ENCODE data around the gene NDOR1.

The NDOR1 gene

DNA sequence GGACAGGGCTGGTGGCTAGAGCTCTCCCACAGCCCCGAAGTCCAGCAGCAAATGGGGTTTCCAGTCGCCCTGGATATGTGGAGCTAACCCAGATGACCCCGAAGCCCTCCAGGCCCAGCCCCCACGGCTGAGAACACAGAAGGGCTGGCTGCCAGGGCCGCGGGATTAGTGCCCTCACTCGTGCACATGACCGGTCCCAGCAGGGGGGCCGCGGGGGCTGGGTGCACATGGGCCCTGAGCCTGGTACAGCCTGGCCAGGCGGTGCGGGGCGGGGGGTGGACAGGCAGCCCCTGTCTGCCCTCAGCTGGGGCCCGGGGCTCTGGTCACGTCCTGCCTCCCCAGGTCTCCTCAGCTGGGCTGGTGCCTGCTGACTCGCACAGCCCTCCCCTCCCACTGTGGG, 11.1 kb upstream of the NDOR1 start:
- H3K9me3 ChIP-seq (replicated peaks in 1 of 11), result no peaks in the 10 kb centered on the region
- no peak overlapping the region for H3K4me3 ChIP-seq
- H3K9ac ChIP-seq, result peak overlapping the region in 8 of 11 experiments; percentile 24 to 60 (median 32); a peak in 8 of 22 replicates
- H4K20me1 ChIP-seq, result peaks cover 23 to 100% (median 92%) of the 10 kb centered on the region in 11 experiments; a peak in 21 of 22 replicates
- peak overlapping the region in 2 of 11 experiments; percentile 14 to 23; a peak in 3 of 22 replicates for H3K4me2 ChIP-seq
- no peak overlapping the region for H3K27ac ChIP-seq
- peaks cover 15 to 68% (median 30%) of the 10 kb centered on the region in 11 experiments; a peak in 20 of 22 replicates for H3K36me3 ChIP-seq
- peaks cover 46 to 92% (median 71%) of the 10 kb centered on the region in 10 experiments for H3K4me1 ChIP-seq
- no peak for TF ChIP-seq Cebpa-rat (IDR thresholded peaks at IDR 0.05)
- no peaks in the 10 kb centered on the region for H3K27me3 ChIP-seq

DNA sequence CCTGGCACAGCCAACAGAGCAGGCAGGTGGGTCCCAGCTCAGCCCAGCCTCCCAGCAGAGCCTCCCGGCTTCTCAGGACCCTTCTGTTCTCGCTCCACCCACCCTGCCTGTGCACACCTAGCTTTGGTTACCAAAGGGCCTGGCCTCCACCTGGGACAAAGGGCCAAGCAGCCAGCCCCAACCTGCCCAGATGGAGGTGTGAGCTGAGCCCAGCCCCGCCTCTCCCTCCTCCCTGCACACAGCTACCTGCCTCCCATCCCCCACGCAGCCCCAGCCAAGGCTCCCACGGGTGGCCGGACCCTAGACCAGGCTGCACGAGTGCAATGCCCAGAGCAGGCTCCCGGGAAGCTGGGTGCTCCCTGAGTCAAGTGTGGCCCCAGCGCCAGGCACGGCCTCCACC, 10.6 kb upstream of the NDOR1 start:
- Histone ChIP-seq H3K4me1 (peaks cover 44 to 92% (median 69%) of the 10 kb centered on the region in 10 experiments), H3K27me3 (no peaks in the 10 kb centered on the region), H3K27ac (no peak overlapping the region), H3K9ac (peak overlapping the region in 7 of 11 experiments; percentile 6 to 48 (median 32); a peak in 7 of 22 replicates), H4K20me1 (peaks cover 18 to 100% (median 90%) of the 10 kb centered on the region in 11 experiments; a peak in 21 of 22 replicates), H3K4me2 (peak overlapping the region in 2 of 11 experiments; percentile 14 to 23; a peak in 2 of 22 replicates), H3K36me3 (peaks cover 12 to 64% (median 27%) of the 10 kb centered on the region in 11 experiments; a peak in 20 of 22 replicates), H3K4me3 (no peak overlapping the region), H3K9me3 (replicated peaks in 1 of 11) (no peaks in the 10 kb centered on the region)
- no peak for TF ChIP-seq Cebpa-rat (IDR thresholded peaks at IDR 0.05)

DNA sequence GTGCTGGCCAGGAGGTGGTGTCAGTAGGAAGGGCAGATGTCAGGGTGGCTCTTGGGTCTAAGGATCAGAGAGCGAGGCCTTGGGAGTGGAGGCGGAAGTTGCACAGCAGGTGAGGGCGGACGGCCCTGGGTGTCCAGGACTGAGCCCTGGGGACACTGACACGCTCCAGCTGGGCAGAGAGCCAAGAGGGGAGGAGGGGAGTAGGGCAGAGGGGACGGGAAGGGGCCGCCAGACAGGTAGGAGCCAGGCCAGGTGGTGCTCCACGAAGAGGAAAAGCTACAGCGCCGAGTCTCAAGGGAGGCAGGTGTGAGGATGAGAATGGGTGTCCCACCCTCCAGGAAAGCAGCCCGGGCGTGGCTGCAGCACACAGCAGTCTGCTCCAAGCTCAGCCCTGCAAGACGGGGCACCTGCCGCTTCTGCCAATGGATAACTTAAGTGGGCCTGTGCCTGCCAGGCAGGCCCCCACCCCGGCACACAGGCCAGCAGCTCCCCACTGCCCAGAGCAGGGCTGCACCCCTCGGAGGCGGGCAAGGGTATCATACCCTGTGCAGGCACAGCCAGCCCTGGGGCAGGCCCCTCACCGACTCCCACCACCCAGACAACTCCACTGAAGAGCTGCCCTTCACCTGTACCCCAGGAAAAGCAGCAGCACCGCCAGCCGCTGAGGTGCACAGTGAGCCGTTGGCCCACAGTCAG, 9.8 kb upstream of the NDOR1 start:
- no peak overlapping the region for H3K27ac ChIP-seq
- H3K9me3 ChIP-seq (replicated peaks in 1 of 11), result no peaks in the 10 kb centered on the region
- 0 out of 22 replicates have a peak overlapping the region, but pooled peaks of 1 of the 11 experiments have one; percentile 6 for H3K4me2 ChIP-seq
- H3K4me1 ChIP-seq, result peaks cover 36 to 84% (median 62%) of the 10 kb centered on the region in 10 experiments
- TF ChIP-seq Cebpa-rat (IDR thresholded peaks at IDR 0.05), result no peak
- H3K36me3 ChIP-seq, result peaks cover 6 to 56% (median 19%) of the 10 kb centered on the region in 11 experiments; a peak in 20 of 22 replicates
- no peaks in the 10 kb centered on the region for H3K27me3 ChIP-seq
- peaks cover 14 to 92% (median 82%) of the 10 kb centered on the region in 11 experiments; a peak in 21 of 22 replicates for H4K20me1 ChIP-seq
- H3K9ac ChIP-seq, result peak overlapping the region in 6 of 11 experiments; percentile 4 to 48 (median 28); a peak in 7 of 22 replicates
- no peak overlapping the region for H3K4me3 ChIP-seq

DNA sequence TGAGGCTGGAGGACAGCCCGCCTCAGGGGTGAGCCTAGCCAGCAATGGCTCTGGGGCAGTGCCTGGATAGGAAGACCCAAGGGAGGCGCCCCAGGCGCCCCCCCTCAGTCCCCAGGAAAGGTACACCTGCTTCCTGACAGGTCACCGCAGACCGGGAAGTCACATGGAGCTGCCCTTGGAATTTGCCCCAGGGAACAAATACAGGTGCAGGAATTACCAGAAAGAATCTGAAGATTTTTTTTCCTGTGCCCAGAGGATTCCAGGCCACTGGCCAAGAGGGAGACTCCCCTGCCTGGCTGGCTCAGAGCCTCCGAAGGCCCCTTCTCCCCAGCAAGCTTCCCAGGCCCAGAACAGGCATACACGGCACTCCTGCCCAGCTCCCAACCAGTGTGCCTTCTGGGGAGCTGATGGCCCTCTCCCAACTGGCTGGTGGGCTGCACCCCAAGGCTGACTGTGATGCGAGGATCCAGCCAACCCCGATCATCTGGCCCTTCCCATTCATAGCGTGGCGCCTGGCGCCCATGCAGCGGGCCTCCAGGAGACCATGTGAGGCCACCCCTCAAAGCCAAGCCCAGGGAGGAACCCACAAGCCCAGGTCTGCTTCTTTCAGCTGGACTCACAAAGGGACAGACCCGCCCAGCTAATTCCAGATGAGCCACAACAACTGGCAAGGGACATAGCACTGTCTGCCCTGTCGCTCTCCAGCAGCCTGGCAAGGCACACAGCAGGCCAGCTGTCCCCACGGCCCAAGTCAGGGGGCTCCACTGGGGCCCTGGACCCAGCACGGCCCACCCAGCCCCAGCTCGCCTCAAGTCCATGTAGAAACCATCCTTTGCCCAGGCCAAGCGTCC, 7.2 kb upstream of the NDOR1 start:
- no peak for TF ChIP-seq Cebpa-rat (IDR thresholded peaks at IDR 0.05)
- Histone ChIP-seq H3K27me3 (no peaks in the 10 kb centered on the region), H3K9ac (peak overlapping the region; percentile 79 to 97 (median 88); a peak in 21 of 22 replicates), H3K4me1 (peaks cover 49 to 83% (median 64%) of the 10 kb centered on the region in 10 experiments), H3K4me3 (peak overlapping the region; percentile 12 to 89 (median 80); a peak in 15 of 20 replicates), H4K20me1 (peaks cover 14 to 86% (median 64%) of the 10 kb centered on the region in 11 experiments; a peak in 21 of 22 replicates), H3K4me2 (peak overlapping the region; percentile 88 to 100 (median 97)), H3K27ac (no peak overlapping the region), H3K9me3 (replicated peaks in 1 of 11) (no peaks in the 10 kb centered on the region), H3K36me3 (peaks cover 0 to 30% (median 0%) of the 10 kb centered on the region in 11 experiments; a peak in 4 of 22 replicates)

DNA sequence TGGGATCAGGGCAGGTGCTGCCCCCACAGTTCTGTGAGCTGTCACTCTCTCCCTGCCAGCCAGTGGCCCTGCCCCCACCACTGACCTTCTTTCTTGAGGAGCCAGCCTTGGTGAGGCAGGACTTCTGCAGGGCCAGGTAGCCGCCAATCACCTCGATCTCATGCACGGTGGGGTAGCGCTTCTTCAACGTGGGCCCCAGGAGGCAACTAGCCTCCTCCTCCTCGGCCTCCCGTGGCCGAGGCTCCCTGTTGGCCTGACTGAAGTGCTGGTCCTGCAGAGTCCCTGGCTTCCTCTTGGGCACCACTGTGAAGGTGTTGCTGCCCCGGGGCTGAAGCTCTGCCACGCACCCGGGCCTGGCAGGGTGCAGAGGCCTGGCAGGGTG, 6.6 kb upstream of the NDOR1 start:
- no peak for TF ChIP-seq Cebpa-rat (IDR thresholded peaks at IDR 0.05)
- peak overlapping the region; percentile 79 to 89 (median 86); a peak in 17 of 20 replicates for H3K4me3 ChIP-seq
- peaks cover 14 to 86% (median 58%) of the 10 kb centered on the region in 11 experiments; a peak in 21 of 22 replicates for H4K20me1 ChIP-seq

DNA sequence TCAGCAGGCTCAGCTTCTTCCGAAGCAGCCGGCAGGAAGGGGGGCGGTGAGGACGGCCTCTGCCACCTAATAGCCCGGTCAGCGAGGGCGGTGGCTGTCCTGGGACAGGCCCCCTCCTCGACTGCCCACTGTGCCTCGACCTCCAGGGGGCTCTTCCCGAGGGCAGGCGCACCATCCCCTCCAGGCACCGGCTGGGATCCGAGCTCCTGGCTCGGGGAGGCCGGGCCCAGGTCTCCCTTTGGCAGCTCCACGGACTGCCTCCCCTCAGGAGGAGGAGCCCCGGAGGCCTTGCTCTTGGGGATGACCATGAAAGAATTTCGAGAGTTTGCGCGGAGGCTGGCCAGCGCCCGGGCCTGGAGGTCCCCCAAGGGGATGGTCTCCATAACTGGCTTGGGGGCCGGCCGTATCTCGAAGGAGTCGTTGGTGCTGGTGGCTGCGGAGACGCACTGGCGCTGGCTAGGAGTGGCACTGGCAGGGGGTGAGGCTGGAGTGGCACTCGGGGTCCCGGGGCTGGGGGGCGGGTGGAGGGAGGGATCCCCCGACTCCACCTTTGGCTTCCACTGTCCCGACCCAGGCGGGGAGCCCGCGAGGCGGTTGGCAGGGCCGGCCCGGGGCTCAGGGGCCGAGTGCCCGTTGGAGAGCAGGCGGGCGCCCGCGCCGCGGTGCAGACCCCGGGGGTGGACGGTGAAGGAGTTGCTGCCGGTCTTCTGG, 5.9 kb upstream of the NDOR1 start:
- H3K4me1 ChIP-seq, result peaks cover 62 to 86% (median 70%) of the 10 kb centered on the region in 10 experiments
- H3K27me3 ChIP-seq, result no peaks in the 10 kb centered on the region
- TF ChIP-seq Cebpa-rat (IDR thresholded peaks at IDR 0.05), result no peak
- peak overlapping the region; percentile 79 to 97 (median 88); a peak in 21 of 22 replicates for H3K9ac ChIP-seq
- peaks cover 0 to 23% (median 0%) of the 10 kb centered on the region in 11 experiments; a peak in 3 of 22 replicates for H3K36me3 ChIP-seq
- H3K4me3 ChIP-seq, result peak overlapping the region; percentile 79 to 89 (median 86)
- H3K9me3 ChIP-seq (replicated peaks in 1 of 11), result no peaks in the 10 kb centered on the region
- peak overlapping the region; percentile 88 to 100 (median 97) for H3K4me2 ChIP-seq
- H3K27ac ChIP-seq, result peak overlapping the region in 1 of 11 experiments; percentile 38; a peak in 1 of 22 replicates
- peaks cover 14 to 86% (median 58%) of the 10 kb centered on the region in 11 experiments; a peak in 21 of 22 replicates for H4K20me1 ChIP-seq

More for the DNA sequence above, 6.6 kb upstream of the NDOR1 start:
- H3K4me2 ChIP-seq, result peak overlapping the region; percentile 88 to 100 (median 97)
- peaks cover 55 to 86% (median 67%) of the 10 kb centered on the region in 10 experiments for H3K4me1 ChIP-seq
- peaks cover 0 to 27% (median 0%) of the 10 kb centered on the region in 11 experiments; a peak in 4 of 22 replicates for H3K36me3 ChIP-seq
- no peaks in the 10 kb centered on the region for H3K9me3 ChIP-seq (replicated peaks in 1 of 11)
- peak overlapping the region; percentile 79 to 97 (median 88); a peak in 21 of 22 replicates for H3K9ac ChIP-seq
- no peaks in the 10 kb centered on the region for H3K27me3 ChIP-seq
- H3K27ac ChIP-seq, result no peak overlapping the region

DNA sequence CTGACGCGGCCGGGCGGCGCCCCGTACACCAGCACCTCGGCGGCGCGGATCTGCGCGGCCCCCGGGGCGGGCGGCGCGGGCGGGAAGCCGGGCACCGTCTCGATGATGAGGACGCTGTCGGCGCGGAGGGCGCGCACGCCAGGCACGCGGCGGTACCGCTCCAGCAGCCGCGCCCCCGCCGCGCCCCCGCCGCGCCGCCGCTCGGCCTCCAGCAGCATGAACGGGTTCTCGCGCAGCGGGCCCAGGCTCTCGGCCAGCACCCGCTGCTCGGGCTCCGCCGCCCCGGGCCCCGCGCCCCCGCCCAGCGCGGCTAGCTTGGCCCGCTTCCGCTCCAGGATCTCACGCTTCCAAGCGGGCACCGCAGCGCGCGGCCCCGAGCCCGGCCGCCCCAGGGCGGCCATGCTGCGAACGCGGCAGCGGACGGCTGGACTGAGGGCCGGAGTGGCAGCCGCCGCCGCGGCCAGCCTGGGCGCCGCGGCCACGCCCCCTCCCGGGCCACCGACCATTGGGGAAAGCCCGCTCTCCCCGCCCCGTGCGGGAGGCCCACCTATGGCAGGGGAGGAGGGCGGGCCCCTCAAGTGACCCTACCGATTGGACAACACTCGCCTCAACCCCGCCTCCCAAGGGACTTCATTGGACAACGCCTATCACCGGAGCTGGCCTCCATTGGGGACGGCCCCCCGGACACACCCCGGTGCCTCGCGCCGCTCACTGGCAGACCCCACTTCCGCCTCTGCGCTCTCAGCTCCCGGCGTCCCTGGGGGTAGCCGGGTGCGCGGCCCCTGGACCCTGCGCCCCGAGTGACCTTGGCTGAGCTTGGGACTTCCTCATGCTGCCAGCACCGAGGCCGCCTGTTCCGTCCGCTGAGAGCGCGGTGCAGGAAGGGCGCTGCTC, 4.9 kb upstream of the NDOR1 start, which contains the start of gene TPRN:
Gene TPRN (minus strand): TSS at position 431 of the 894 bp plus-strand sequence. CDS start 30 bp downstream, at position 401.
- Histone ChIP-seq H3K4me3 (peak within 1 kb of the TSS; percentile 79 to 89 (median 86)), H3K4me1 (peaks cover 65 to 81% (median 73%) of the 10 kb centered on the region in 10 experiments), H3K4me2 (peak within 1 kb of the TSS; percentile 89 to 100 (median 99)), H3K9me3 (replicated peaks in 1 of 11) (no peaks in the 10 kb centered on the region), H3K27me3 (no peaks in the 10 kb centered on the region), H4K20me1 (peaks cover 14 to 82% (median 53%) of the 10 kb centered on the region in 11 experiments; a peak in 21 of 22 replicates), H3K36me3 (peaks cover 0 to 13% (median 0%) of the 10 kb centered on the region in 11 experiments; a peak in 3 of 22 replicates), H3K9ac (peak within 1 kb of the TSS; percentile 79 to 97 (median 88)), H3K27ac (peak within 1 kb of the TSS; percentile 52 to 92 (median 76); a peak in 21 of 22 replicates)
- no peak for TF ChIP-seq Cebpa-rat (IDR thresholded peaks at IDR 0.05)
